Loucy (cell line): ENCODE data around the gene DGUOK.

Experiments
- H2AFZ ChIP-seq: fragments of 200-600 bp; sonication (generic); 2 replicates; pipeline ENCODE4 v1.6.0; 2016; ENCODE audit warnings: antibody characterized with exemption, mild to moderate bottlenecking, low read length, moderate library complexity
- H3F3A ChIP-seq: fragments of 200-600 bp; 2 replicates; pipeline ENCODE4 v1.6.0; 2016; ENCODE audit warnings: antibody characterized with exemption, low read depth, mild to moderate bottlenecking
- H3K27me3 ChIP-seq: fragments of 200-600 bp; sonication (generic); 2 replicates; pipeline ENCODE4 v1.6.1; 2014; ENCODE audit warnings: low read length, mild to moderate bottlenecking; ENCODE audit not compliant: insufficient read depth, poor library complexity, severe bottlenecking
- H3K36me3 ChIP-seq: fragments of 200-600 bp; sonication (generic); 2 replicates; pipeline ENCODE4 v1.6.1; 2016; ENCODE audit warnings: low read length; ENCODE audit not compliant: insufficient read depth
- H3K4me1 ChIP-seq: fragments of 200-600 bp; sonication (generic); 2 replicates; pipeline ENCODE4 v1.5.1; 2014; ENCODE audit warnings: low read length, mild to moderate bottlenecking; ENCODE audit not compliant: insufficient read depth, poor library complexity, severe bottlenecking
- H3K4me2 ChIP-seq: fragments of 200-600 bp; sonication (generic); 2 replicates; pipeline ENCODE4 v1.6.0; 2014; ENCODE audit warnings: antibody characterized with exemption, low read length, low read depth, mild to moderate bottlenecking; ENCODE audit not compliant: poor library complexity, severe bottlenecking
- H3K4me3 ChIP-seq: fragments of 200-600 bp; sonication (generic); 2 replicates; pipeline ENCODE4 v1.5.1; 2014; ENCODE audit warnings: low read length, mild to moderate bottlenecking, mixed read lengths; ENCODE audit not compliant: poor library complexity, severe bottlenecking
- H3K79me2 ChIP-seq: fragments of 200-600 bp; sonication (generic); 2 replicates; pipeline ENCODE4 v1.6.1; 2014; ENCODE audit warnings: low read length; ENCODE audit not compliant: insufficient read depth
- H3K9ac ChIP-seq: fragments of 200-600 bp; sonication (generic); 2 replicates; pipeline ENCODE4 v1.6.0; 2014; ENCODE audit warnings: mild to moderate bottlenecking, low read depth, low read length, moderate library complexity; ENCODE audit not compliant: poor library complexity, severe bottlenecking
- H3K9me2 ChIP-seq: fragments of 200-600 bp; sonication (generic); replicated peaks from 2 replicates; pipeline ENCODE4 v1.6.1; 2016; ENCODE audit warnings: low read depth, low read length, mixed read lengths
- H3K9me3 ChIP-seq: fragments of 200-600 bp; sonication (generic); 2 replicates; pipeline ENCODE4 v1.6.1; 2014; ENCODE audit warnings: mild to moderate bottlenecking, antibody characterized with exemption, low read length, low read depth; ENCODE audit not compliant: insufficient read depth
- H4K20me1 ChIP-seq: fragments of 200-600 bp; sonication (generic); 2 replicates; pipeline ENCODE4 v1.6.0; 2014; ENCODE audit warnings: antibody characterized with exemption, low read length, mild to moderate bottlenecking; ENCODE audit not compliant: insufficient read depth, poor library complexity, severe bottlenecking
- EZH2phosphoT487 ChIP-seq: fragments of 200-600 bp; IDR thresholded peaks from 2 replicates; pipeline ENCODE4 v1.6.1; 2018; ENCODE audit warnings: antibody characterized with exemption, mild to moderate bottlenecking, moderate library complexity, borderline replicate concordance
- TF ChIP-seq, protein P1 (sequence below): fragments of 200-600 bp; sonication (generic); conservative IDR thresholded peaks from 2 replicates; pipeline ENCODE4 v1.5.1; 2014; ENCODE audit warnings: mild to moderate bottlenecking, antibody characterized with exemption, low read length

Gene DGUOK

GRCh38 chr2:74001121-74001520 is 74.4 kb downstream of the DGUOK start:
- Histone ChIP-seq H3K9me2 (no peaks in the 10 kb centered on the region), H3K79me2 (peaks cover 97% of the 10 kb centered on the region), H3K36me3 (peaks cover 44% of the 10 kb centered on the region; the same call in 1 of the 2 replicates), H3K4me2 (peak overlapping the region; percentile 21), H3K4me1 (peaks cover 37% of the 10 kb centered on the region), H3K4me3 (no peak overlapping the region), H3K9ac (no peak overlapping the region), H3K9me3 (no peaks in the 10 kb centered on the region), H3F3A (no peaks in the 10 kb centered on the region), H3K27me3 (no peaks in the 10 kb centered on the region), H2AFZ (no peak overlapping the region), H4K20me1 (peaks cover 93% of the 10 kb centered on the region)
- TF ChIP-seq, protein P1, sequence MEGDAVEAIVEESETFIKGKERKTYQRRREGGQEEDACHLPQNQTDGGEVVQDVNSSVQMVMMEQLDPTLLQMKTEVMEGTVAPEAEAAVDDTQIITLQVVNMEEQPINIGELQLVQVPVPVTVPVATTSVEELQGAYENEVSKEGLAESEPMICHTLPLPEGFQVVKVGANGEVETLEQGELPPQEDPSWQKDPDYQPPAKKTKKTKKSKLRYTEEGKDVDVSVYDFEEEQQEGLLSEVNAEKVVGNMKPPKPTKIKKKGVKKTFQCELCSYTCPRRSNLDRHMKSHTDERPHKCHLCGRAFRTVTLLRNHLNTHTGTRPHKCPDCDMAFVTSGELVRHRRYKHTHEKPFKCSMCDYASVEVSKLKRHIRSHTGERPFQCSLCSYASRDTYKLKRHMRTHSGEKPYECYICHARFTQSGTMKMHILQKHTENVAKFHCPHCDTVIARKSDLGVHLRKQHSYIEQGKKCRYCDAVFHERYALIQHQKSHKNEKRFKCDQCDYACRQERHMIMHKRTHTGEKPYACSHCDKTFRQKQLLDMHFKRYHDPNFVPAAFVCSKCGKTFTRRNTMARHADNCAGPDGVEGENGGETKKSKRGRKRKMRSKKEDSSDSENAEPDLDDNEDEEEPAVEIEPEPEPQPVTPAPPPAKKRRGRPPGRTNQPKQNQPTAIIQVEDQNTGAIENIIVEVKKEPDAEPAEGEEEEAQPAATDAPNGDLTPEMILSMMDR, result no peak
- TF ChIP-seq EZH2phosphoT487, result no peak

GRCh38 chr2:74001781-74002504 is 75.3 kb downstream of the DGUOK start:
- peaks cover 93% of the 10 kb centered on the region for H4K20me1 ChIP-seq
- peaks cover 46% of the 10 kb centered on the region; the same call in 1 of the 2 replicates for H3K36me3 ChIP-seq
- no peaks in the 10 kb centered on the region for H3K27me3 ChIP-seq
- H3K4me2 ChIP-seq, result no peak overlapping the region
- peaks cover 97% of the 10 kb centered on the region for H3K79me2 ChIP-seq
- no peaks in the 10 kb centered on the region for H3K9me3 ChIP-seq
- no peak overlapping the region for H3K9ac ChIP-seq
- H3F3A ChIP-seq, result no peaks in the 10 kb centered on the region
- H3K4me3 ChIP-seq, result no peak overlapping the region
- no peak overlapping the region for H2AFZ ChIP-seq
- no peaks in the 10 kb centered on the region for H3K9me2 ChIP-seq
- TF ChIP-seq, protein P1, result no peak
- TF ChIP-seq EZH2phosphoT487, result no peak
- peaks cover 41% of the 10 kb centered on the region for H3K4me1 ChIP-seq

DNA sequence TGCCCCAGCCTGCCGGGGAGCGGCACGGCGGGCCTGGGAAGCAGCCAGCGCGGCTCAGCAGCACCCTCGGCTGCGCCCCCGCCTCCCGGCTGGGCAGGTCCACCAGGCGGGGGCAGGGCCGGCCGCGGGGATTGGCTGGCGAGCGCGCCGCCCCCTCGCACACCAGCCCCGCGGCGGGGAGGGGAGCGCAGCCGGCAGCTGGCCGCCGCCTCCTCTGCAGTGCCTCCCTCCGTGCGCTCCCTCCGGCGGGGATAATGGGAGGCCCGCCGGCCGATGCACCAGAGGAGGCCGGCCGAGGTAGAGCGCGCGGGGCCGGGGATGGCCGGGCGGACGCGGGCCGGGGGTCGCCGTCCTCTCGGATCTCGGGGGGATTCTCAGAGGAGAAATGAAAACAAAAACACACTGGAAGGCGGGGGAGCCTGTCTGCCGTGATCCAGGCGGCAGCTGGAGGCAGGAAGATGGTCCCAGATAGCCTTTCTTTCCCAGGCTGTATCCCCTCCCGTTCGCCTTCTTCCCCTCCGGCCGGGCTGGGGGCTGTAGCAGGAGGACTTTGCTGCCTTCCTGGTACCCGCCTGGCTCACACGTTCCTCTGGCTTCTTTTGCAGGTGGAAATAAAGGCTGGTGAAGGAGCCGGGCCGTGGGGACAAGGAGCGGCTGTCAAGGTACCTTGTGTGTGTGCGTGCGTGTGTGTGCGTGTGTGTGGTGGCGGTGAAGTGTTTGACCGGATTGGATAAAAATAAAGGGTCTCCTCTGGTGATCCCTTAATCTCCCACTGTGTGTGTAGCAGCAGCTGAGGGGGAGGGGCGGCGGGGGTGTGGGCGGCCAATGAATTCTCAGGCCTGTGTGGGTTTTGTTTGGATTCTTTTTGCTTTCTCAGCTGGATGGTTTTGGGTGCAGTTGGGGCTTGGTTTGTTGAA is 76.1 kb downstream of the DGUOK start:
- no peak for TF ChIP-seq EZH2phosphoT487
- TF ChIP-seq, protein P1, result no peak
- peaks cover 94% of the 10 kb centered on the region for H4K20me1 ChIP-seq
- H2AFZ ChIP-seq, result no peak overlapping the region
- no peak overlapping the region for H3K9ac ChIP-seq
- H3K79me2 ChIP-seq, result peaks cover 97% of the 10 kb centered on the region
- H3K4me3 ChIP-seq, result peak overlapping the region; percentile 44
- peak overlapping the region; percentile 24 for H3K4me2 ChIP-seq
- H3K36me3 ChIP-seq, result peaks cover 48% of the 10 kb centered on the region; the same call in 1 of the 2 replicates
- H3K27me3 ChIP-seq, result no peaks in the 10 kb centered on the region
- H3K9me3 ChIP-seq, result no peaks in the 10 kb centered on the region
- no peaks in the 10 kb centered on the region for H3K9me2 ChIP-seq
- H3F3A ChIP-seq, result no peaks in the 10 kb centered on the region
- peaks cover 41% of the 10 kb centered on the region for H3K4me1 ChIP-seq
